SK-N-SH (cell line): ENCODE measurements around the gene PARN.

ENCODE experiments used
- CHD2 ChIP-seq: fragments of 150-350 bp; IDR thresholded peaks from 2 replicates; pipeline ENCODE4 v1.6.1; 2018; ENCODE audit warnings: low read length; ENCODE audit not compliant: partially characterized antibody
- CTCF ChIP-seq: fragments of 200-600 bp; sonication (generic); IDR thresholded peaks from 2 replicates; pipeline ENCODE4 v1.6.1; 2017; ENCODE audit warnings: antibody characterized with exemption, mild to moderate bottlenecking, moderate library complexity
- EP300 ChIP-seq, 2 experiments: IDR thresholded peaks; 2 replicates each; pipeline versions ENCODE4 v1.4.0 to v1.6.1; 2012; ENCODE audit warnings: borderline replicate concordance in 1 of 2, low read depth in 1 of 2, low read length in 1 of 2
- FOXJ3 ChIP-seq: sonication (generic); formaldehyde crosslinking; IDR thresholded peaks from 2 replicates; pipeline ENCODE4 v1.5.1; 2020; ENCODE audit warnings: mild to moderate bottlenecking, missing genetic modification reagents
- GABPA ChIP-seq: IDR thresholded peaks from 2 replicates; pipeline ENCODE4 v1.4.0; 2012; ENCODE audit warnings: low read depth, mild to moderate bottlenecking
- MAX ChIP-seq: IDR thresholded peaks from 2 replicates; pipeline ENCODE4 v1.4.0; 2012; ENCODE audit warnings: low read depth
- MXI1 ChIP-seq: IDR thresholded peaks from 2 replicates; pipeline ENCODE4 v1.6.1; 2012; ENCODE audit warnings: mild to moderate bottlenecking, low read depth, low read length, improper control_type of control experiment
- NFIC ChIP-seq: IDR thresholded peaks from 2 replicates; pipeline ENCODE4 v1.4.0; 2012; ENCODE audit warnings: borderline replicate concordance
- RAD21 ChIP-seq: IDR thresholded peaks from 2 replicates; pipeline ENCODE4 v1.6.1; 2012; ENCODE audit warnings: mild to moderate bottlenecking, low read length
- REST ChIP-seq: IDR thresholded peaks from 2 replicates; pipeline ENCODE4 v1.6.1; 2012; ENCODE audit warnings: mild to moderate bottlenecking, low read depth, low read length, moderate library complexity
- TCF12 ChIP-seq: IDR thresholded peaks from 2 replicates; pipeline ENCODE4 v1.4.0; 2012
- TEAD4 ChIP-seq: IDR thresholded peaks from 2 replicates; pipeline ENCODE4 v1.4.0; 2012; ENCODE audit warnings: mild to moderate bottlenecking, borderline replicate concordance; ENCODE audit not compliant: insufficient read depth
- USF2 ChIP-seq: fragments of 150-350 bp; IDR thresholded peaks from 2 replicates; pipeline ENCODE4 v1.6.1; 2017; ENCODE audit warnings: antibody characterized with exemption, low read length, low read depth, borderline replicate concordance
- ZBTB33 ChIP-seq: IDR thresholded peaks from 2 replicates; pipeline ENCODE4 v1.4.0; 2012; ENCODE audit warnings: low read depth, borderline replicate concordance

GRCh38 chr16:14419817-14420216, 210.2 kb downstream of the PARN start:
- TF ChIP-seq ZBTB33 (no peak), NFIC (no peak), CTCF (no peak), MXI1 (no peak), EP300 (IDR thresholded peaks at IDR 0.05; ENCODE audit: borderline replicate concordance in 1 of 2, low read depth in 1 of 2, low read length in 1 of 2) (no peak), REST (no peak), TCF12 (no peak), MAX (no peak), CHD2 (no peak), TEAD4 (no peak), USF2 (no peak), GABPA (no peak), FOXJ3 (no peak), RAD21 (no peak)
